Fibroblast of skin of right quadriceps (primary cell): ENCODE results near the gene GPR84.
A peak's percentile ranks its signal among the peaks of the same experiment; 100 is the strongest.

Source experiments
- DNase-seq: peaks from one replicate; pipeline ENCODE4 v3.0.0-alpha.2; 2013

GPR84 gene

DNA sequence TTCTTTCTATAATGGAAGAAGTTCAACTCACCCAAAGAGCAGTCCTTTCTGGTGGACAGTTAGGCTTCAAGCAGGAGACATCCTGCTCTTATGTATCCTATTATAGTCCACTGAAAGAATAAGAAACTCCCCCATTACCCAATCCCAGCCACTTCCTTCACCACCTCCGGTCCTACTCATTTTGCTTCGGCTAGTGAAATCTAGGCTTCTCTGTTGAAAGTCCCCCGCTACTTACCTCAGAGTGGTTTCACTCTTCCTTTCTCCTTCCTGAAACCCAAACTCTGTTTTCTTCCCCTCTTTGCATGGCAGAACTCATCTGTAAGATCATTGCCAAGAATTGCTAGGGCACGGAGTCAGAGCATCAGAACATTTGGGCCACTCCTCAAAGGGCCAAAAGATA, at the start of gene GPR84:
Gene GPR84, minus strand, starts transcription at position 74 of the 400 bp plus-strand sequence. CDS start 635 bp downstream, outside the sequence.
- DNase-seq = no peak

- peak; percentile 49 for DNase-seq
Measured at GRCh38 chr12:54413284-54414190, 49.3 kb upstream of the GPR84 start.

- no peak for DNase-seq
Measured at GRCh38 chr12:54412786-54413185, 48.5 kb upstream of the GPR84 start.

DNA sequence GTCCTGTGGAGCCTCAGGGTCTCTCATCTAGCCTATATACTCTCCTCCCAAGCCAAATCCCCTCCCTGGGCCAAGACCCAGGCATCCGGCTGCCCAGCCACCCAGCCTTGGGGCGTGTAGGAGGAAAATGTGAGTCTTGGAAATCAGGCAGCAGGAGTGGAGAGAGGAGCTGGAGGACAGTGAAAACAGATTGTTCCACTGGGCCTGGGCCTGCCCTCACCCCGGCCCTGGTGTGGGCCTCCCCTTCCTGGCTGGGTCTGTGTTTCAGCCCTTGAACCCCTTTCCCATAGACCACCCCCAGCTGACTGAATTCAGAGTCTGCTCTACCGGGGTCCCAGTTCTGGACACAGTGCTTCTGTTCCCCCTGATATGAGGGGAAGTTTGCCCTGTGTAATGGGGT, 48.1 kb upstream of the GPR84 start:
- no peak for DNase-seq

DNA sequence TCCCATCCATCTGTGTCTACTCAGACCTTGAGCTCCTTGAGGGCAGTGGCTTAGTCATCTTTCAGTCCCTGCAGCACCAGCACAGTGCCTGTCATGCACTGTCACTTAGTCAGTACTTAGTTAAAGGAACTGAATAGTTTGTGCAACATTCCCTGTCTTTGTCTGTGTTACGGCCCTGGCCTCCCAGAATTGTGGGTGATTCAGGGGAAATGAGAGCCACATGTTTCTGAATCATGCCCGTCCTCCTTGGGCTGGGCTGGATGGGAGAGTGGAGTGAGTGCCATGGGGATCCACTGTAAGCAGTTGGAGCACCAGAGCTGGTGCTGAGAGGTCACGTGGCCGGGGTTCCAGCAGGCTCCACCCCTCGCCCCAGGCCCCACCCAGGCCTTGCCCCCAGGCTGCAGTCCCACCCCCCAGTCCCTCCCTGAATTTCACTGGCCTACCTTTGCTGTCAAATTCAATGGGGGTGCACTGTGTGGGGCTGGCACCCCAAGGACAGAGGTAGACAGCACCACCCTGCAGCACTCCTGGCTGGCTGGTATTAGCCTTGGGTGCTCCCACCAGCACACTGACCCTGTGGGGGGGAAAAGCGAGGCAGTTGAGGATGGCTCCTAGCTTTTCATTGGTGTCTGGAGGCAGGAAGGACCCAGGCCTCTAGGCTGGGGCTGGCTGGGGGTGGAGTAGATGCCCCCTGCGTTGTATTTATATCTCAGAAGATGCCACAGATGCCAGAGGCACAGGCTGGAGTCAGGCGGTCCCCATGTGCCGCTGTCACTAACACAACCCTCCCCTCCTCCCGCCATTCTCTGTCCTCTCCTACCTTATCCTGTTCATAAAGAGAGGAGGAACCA, 47.3 kb upstream of the GPR84 start:
- DNase-seq = peak; percentile 99

DNA sequence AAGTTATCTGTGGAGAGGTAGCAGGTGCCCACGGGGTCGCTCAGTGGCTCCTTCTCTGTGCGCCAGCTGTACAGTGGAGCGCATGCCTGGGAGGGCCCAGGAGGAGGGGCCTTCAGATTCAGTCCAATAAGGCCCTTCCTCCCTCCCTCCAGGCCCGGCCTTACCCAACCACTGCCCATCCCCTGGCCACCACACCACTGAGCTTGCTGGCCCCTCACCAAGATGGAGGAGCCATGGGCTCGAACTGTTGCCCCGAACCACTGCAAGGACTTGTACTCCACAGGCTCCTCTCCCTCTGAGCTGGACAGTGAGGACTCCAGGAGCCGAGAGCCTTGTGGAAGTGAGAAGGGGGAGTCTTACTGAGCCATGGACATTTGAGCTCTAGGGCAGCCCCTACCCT, 45.0 kb upstream of the GPR84 start:
- DNase-seq = no peak

- DNase-seq = no peak
Measured at GRCh38 chr12:54407183-54407905, 43.1 kb upstream of the GPR84 start.

- no peak for DNase-seq
Measured at GRCh38 chr12:54405573-54405972, 41.3 kb upstream of the GPR84 start.

DNA sequence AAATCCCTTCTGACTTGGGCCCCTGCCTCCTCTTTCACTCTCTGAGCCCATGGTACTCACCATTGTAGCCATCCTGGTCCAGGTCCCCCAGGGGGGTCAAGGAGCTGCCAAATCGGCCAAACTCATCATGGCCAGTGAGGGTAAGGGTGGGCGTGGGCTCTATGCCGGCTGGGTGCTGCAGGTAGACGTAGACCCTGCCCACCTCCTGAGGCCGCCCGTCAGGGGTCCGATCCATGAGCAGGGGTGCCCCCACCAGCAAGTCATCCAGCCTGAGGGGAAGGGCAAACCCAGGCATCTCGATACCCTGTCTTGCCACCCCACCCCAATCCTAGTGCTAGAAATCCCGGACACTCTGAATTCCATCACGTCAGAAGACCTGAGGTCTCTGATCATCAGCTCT, 40.8 kb upstream of the GPR84 start:
- no peak for DNase-seq

DNA sequence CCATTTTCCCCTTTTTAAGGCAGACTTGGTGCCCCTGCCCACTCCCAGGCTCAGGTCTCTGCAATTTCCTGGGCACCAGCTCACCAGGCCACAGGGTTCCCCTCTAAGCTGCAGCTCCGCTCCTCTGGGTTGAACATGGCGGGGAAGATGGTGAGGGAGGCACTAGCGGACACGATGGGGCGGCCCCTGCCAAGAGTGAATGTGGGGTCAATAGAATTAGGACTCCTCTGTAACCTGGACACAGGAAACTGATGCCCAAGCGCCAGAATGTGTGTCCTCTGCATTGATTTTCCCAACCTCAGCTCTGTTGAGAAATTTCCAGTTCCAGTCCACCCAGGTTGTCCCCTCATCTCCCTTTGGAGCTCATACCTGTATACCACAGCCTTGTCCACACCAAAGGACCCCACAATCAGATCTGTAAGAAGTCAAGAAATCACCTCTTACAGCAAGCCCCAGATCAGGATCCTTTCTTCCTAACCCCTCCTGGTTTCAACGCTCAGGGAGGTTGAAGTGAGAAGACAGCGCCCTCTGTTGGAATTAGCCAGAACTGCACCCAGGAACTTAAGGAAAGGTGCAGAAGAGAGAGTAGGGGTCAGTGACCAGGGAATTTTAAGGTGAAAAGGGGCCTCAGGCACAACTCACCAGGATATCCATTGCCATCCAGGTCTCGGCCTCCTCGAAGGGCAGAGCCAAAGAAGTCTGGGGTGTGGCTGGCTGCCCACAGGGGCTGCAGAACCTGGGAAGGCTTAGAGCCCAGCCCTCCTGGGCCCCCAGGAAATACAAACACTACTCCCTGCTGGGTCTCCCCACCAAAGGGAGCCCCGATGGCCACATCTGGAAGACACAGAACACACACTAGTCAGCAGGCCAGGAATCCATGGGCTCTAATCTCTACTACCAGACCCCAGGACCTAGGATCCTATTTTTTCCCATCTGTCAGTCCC, 40.0 kb upstream of the GPR84 start:
- peak; percentile 43 for DNase-seq

DNA sequence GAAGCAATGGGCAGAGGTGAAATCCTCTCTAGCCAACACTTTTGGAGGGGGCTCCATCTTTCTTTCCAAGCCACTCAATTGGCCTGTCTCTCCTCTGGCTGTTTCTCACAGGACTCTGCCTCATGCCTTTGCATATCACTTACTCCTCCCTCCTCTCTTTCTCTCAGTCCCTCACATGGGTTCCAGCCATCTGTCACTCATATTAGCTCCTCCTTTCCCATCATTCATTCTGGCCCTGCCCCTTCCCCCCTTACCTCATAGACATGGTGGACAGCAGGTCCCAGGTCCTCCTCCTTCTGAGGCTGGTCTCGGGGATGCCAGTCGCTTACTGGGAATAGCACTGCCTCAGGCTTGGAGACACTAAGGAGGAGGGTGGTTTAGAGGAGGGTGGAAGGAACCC, 36.8 kb upstream of the GPR84 start:
- DNase-seq = no peak

GRCh38 chr12:54398995-54399793, 34.9 kb upstream of the GPR84 start:
- DNase-seq = peak; percentile 81

DNA sequence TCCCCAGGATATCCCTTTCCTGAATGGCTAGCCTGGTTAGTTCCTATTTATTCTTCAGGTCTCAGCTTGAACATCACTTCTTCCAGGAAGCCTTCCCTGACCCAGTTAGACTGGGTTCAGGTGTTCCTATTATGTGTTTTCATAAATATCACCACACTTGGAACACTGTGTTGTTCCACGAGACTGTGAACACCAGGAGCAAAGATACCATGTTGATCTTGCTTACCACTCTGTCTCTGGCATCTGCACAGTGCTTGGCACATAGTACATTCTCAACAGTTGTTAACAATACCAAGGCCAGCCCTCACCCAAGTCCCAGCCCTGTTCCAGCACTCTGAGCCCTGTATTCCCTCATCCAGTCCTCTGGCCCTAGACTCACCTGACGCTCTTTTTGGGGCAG, 33.9 kb upstream of the GPR84 start:
- DNase-seq = no peak

GRCh38 chr12:54397157-54397556, 32.9 kb upstream of the GPR84 start:
- no peak for DNase-seq

DNA sequence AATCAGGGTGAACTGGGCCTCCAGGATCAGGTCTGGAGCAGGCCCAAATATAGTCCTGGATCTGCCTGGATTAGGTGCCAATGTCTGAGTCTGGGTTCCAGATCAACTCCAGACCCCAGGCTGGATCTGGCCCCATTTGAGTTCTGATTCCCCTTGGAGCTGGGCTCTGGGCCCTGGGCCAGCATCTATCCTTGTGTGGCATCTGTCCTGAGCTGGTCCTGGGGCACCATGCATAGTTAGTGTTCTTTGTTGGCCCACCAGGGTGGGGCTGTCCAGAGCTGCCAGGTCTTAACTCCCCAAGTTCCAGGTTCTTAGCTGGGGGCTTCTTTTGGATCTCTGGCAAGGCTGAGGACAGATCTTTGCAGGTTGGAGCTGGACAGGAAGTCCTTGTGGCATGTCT, 31.3 kb upstream of the GPR84 start:
- DNase-seq = no peak

GRCh38 chr12:54394986-54395385, 30.7 kb upstream of the GPR84 start:
- DNase-seq = no peak

GRCh38 chr12:54394281-54394719, 30.0 kb upstream of the GPR84 start:
- peak; percentile 53 for DNase-seq

GRCh38 chr12:54393743-54394142, 29.5 kb upstream of the GPR84 start:
- DNase-seq = no peak

DNA sequence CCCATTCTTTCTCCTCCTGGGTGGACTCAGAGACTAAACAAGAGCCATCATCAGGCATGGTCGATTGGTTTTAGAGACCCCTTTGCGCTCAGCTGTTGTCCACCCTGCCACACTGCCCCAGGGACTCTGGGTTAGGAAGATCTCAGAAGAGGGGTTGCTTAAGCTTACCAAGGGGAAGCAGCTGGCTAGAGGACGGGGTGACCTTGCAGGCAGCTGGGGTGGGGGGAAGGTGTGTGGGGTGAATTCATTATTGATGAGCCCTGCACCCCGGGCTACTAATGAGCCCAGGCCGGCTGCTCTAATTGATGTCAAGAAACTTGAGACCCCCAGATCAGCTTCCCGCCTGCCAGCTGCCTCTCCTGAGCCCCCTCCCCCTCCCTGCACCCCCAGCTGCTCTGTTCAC, 28.9 kb upstream of the GPR84 start:
- DNase-seq = no peak

- no peak for DNase-seq
Measured at GRCh38 chr12:54392485-54393206, 28.4 kb upstream of the GPR84 start.
